Activated CD8-positive, alpha-beta memory T cell treated with anti-CD3 and anti-CD28 coated beads for 48 hours (primary cell): ENCODE data around the gene RBPJ.

Source experiments
- DNase-seq, 3 experiments: peaks; one replicate each; pipeline ENCODE4 v3.0.0-alpha.2; 2020; ENCODE audit warnings: low read depth in 2 of 3, low spot score in 2 of 3

The RBPJ gene

GRCh38 chr4:26457412-26457811, 136.6 kb downstream of the RBPJ start:
- DNase-seq, result no peak

GRCh38 chr4:26458157-26458561, 137.3 kb downstream of the RBPJ start:
- no peak for DNase-seq

GRCh38 chr4:26459054-26459755, 138.4 kb downstream of the RBPJ start:
- DNase-seq, result no peak

GRCh38 chr4:26459756-26460530, 139.1 kb downstream of the RBPJ start:
- no peak for DNase-seq

- no peak for DNase-seq
Measured at GRCh38 chr4:26462874-26463273, 142.1 kb downstream of the RBPJ start.

- DNase-seq, result no peak
Measured at GRCh38 chr4:26463386-26463785, 142.6 kb downstream of the RBPJ start.

- no peak for DNase-seq
Measured at GRCh38 chr4:26464420-26465095, 143.7 kb downstream of the RBPJ start.

GRCh38 chr4:26466578-26467270, 145.9 kb downstream of the RBPJ start:
- no peak for DNase-seq

- DNase-seq, result no peak
Measured at GRCh38 chr4:26467724-26468123, 146.9 kb downstream of the RBPJ start.

- DNase-seq, result no peak
Measured at GRCh38 chr4:26468283-26468949, 147.6 kb downstream of the RBPJ start.

- no peak for DNase-seq
Measured at GRCh38 chr4:26468977-26469376, 148.2 kb downstream of the RBPJ start.

GRCh38 chr4:26471890-26472289, 151.1 kb downstream of the RBPJ start:
- DNase-seq, result no peak

GRCh38 chr4:26473893-26474292, 153.1 kb downstream of the RBPJ start:
- DNase-seq, result no peak

GRCh38 chr4:26474551-26474950, 153.7 kb downstream of the RBPJ start:
- DNase-seq, result no peak

GRCh38 chr4:26475716-26476115, 154.9 kb downstream of the RBPJ start:
- DNase-seq, result no peak

- no peak for DNase-seq
Measured at GRCh38 chr4:26476545-26476944, 155.7 kb downstream of the RBPJ start.

- DNase-seq, result no peak
Measured at GRCh38 chr4:26478330-26478729, 157.5 kb downstream of the RBPJ start.

GRCh38 chr4:26482508-26483462, 162.0 kb downstream of the RBPJ start:
- no peak for DNase-seq

GRCh38 chr4:26484032-26484515, 163.3 kb downstream of the RBPJ start:
- DNase-seq, result no peak

- DNase-seq, result no peak
Measured at GRCh38 chr4:26484516-26484915, 163.7 kb downstream of the RBPJ start.
